NCI-H345 treated with DMSO at 0.1 percent for 48 hours (cell line): ENCODE results near the gene MSGN1.
"Not testable (repeated sequence)": the region's sequence is repeated elsewhere in the genome, so short reads cannot be mapped to it uniquely, and the experiment has no call there.

Experiments used
- DNase-seq: peaks from one replicate; lab custom pipeline; 2025; ENCODE audit not compliant: unreplicated experiment; lab: John Stamatoyannopoulos, UW

Gene MSGN1

DNA sequence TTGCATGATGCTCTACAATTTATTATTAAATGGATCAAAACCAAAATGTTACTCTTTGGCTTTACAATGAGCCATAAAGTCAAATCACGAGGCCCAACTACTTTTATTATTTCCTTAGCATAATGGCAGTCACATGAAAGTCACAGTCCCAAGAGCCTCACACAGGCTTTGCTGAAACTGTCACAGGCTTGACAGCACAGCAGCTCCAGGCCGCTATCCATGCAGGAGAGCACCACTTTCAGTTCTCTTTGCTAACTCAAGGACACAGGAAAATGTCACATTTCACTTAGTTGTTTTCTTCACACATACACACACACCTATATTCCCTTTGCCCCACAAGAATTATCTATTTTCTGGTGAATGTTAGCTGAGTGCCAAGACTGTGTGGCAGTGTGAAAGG lies 11.1 kb upstream of the MSGN1 start:
- no peak for DNase-seq

GRCh38 chr2:17805717-17806363 lies 10.4 kb upstream of the MSGN1 start:
- no peak for DNase-seq

DNA sequence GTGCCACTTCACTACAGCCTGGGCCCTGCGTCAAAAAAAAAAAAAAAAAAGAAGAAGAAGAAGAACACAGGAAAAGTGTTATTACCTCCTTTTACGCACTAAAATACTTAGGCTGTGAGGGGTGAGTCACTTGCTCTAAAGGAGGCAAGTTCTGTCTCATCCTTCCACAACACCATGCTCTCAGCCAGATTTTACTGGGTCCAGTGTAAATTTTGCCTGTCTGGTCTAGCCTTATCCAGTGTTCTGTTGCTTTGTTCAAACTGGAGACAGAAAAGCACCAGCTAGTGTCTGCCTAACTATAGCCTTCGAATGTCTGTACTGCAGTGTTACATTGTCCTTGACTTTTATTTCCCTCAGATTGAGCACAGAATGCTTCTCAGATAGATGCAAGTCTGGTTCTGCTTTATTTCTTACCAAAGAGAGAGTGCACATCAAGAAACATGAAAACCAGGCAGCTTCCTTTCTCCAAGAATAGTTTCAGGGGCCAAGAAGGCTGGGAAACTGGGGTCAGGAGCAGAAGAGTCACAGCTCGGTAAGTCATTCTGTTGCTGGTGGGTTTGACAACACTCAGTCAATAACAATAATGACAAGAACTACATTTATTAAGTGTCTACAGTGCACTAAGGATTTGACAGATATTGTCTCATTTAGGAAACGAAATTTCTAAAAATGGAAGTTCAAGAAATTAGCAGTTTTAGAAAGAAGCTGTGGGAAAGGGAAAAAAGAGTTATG lies 3.1 kb upstream of the MSGN1 start:
- no peak for DNase-seq

- DNase-seq, result no peak
These were observed 2.4 kb upstream of the MSGN1 start for GRCh38 chr2:17813742-17814473.

GRCh38 chr2:17814601-17815000 lies 1.7 kb upstream of the MSGN1 start:
- DNase-seq, result no peak

- no peak for DNase-seq
These were observed 634 bp upstream of the MSGN1 start for GRCh38 chr2:17815468-17816184.

DNA sequence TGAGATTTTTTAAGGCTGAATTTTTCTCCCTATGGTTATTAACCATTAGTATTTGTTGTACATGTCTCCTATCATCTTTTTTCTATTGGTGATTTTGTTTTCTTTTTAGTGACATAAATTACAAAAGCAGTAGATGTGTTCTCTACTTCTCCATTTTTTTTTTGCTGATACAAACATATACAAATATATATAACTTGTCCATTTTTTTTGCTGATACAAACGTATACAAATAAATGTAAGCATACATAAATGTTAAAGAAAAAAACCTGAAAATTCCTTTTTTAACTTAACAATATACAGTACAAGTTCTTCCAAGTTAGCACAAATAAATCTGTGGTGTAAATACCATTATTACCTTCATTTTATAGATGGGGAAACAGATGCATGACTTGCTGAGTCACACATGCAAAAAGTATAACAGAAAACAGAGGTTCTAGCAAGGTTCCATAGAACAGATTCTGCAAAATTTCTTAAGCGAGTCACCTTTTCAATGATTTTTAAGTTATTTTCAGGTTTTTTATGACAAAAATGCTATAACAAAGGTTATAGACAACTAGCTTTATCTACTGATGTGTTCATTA lies 2.1 kb downstream of the MSGN1 start:
- DNase-seq, result no peak

DNA sequence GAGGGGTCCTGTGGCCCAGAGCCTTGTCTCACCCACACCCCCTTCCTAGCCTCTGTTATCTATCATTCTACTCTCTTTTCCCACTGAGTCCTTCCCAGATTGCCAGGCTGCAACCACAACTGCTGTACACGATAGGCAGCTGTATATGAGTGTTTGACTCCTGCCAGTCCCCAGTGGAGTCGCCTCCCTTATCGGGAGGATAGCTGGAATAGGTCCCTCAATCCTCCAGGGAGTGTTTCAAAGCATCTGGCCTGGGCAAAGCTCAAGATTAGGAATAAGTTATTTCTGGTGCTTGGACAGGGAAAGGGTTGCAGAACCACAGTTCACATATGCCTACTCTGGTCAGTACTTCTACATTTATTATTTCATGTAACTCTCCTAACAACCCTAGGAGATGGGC lies 4.8 kb downstream of the MSGN1 start:
- DNase-seq, result no peak

DNA sequence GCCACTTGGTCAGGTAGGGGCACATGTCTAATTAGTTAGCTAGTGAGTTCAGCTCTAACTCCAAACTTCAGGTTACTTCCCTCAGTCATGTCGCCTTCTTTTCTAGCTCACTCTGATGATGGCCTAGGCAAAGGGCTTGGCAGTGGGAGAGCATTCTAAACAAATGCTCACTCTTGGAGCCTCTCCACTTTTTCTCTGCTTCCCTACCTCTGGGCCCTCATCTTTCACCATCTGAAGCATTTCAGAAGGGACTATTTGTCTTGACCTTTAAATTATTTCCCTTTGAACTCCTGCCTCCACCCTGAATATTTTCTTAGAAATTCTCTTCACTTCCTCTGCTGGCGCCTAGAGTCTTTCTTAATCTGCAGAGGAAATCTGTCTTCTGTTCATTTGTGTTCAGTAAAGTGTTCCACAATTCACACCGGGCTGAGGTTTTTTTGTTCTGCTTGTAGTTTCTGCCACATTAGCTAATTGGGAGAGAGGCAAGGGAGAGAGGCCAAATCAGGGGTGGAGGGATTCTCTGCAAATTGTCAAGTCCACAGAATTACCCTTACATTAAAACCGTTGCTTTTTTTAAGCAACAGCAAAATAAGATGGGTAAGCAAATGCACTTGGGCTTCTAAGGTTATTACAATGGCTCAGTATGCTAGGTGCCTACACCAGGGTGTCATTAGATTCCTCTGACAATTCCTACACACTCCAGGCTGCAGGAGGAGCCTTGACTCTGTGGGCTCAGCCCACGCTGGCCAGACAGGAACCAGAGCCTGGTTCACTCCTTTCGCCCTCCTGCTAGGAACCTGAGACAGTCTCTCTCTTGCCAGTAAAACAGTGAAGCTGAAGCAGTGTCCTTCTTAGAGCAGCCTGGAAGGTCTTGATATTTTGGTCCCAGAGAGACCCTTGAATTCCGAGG lies 5.5 kb downstream of the MSGN1 start:
- DNase-seq, result no peak

GRCh38 chr2:17822445-17823117 lies 6.3 kb downstream of the MSGN1 start:
- no peak for DNase-seq

DNA sequence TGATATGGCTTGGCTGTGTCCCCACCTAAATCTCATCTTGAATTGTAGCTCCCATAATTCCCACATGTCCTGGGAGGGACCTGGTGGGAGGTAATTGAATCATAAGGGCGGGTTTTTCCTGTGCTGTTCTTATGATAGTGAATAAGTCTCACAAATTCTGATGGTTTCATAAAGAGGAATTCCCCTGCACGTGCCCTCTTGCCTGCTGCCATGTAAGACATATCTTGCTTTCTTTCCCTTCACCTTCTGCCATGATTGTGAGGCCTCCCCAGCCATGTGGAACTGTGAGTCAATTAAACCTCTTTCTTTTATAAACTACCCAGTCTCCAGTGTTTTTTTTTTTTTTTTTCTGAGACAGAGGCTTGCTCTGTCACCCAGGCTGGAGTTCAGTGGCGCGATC lies 7.4 kb downstream of the MSGN1 start:
- DNase-seq, result not testable (repeated sequence)

GRCh38 chr2:17827316-17827715 lies 11.1 kb downstream of the MSGN1 start:
- peak; percentile 29 for DNase-seq

DNA sequence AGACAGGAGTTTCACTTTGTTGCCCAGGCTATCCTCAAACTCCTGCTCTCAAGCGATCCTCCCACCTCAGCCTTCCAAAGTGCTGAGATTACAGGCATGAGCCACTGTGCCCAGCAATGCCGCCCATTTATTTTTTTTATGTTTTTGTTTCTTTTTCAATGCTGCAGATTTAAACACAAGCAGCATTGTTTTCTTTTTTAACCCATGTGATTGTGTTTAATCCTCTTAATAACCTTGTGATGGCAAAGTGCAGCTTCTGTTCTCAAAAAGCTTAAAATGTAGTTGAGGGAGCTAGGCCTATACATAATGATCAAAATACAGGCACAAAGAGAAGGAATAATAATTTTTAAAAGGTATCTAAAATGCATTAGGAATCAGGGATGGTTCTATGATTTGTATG lies 11.5 kb downstream of the MSGN1 start:
- no peak for DNase-seq

GRCh38 chr2:17830053-17831034 lies 14.1 kb downstream of the MSGN1 start:
- peak; percentile 44 for DNase-seq

GRCh38 chr2:17835516-17835915 lies 19.3 kb downstream of the MSGN1 start:
- DNase-seq, result no peak

DNA sequence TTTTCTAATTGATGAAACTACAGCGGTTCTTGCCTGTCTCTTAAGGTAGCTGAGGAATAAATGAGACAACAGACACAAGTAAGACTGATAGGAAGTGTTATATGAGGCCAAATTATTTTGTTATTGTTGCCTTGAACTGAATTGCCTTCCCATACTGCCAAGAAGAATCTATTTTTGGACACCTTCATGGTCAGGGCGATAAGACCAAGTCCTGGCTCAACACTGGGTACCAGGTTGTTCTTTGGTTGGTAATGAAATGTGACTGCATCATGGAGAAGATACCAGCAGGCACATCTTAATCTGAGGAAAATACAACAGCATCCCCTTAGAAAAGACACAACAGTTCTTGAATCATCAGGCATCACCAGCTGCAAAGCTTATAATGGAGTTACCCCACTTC lies 23.7 kb downstream of the MSGN1 start:
- DNase-seq, result no peak

- no peak for DNase-seq
These were observed 27.2 kb downstream of the MSGN1 start for GRCh38 chr2:17843457-17843856.

GRCh38 chr2:17845806-17846205 lies 29.5 kb downstream of the MSGN1 start:
- DNase-seq, result no peak
